ENCODE data around the gene SERPINE2.

The SERPINE2 gene

DNA sequence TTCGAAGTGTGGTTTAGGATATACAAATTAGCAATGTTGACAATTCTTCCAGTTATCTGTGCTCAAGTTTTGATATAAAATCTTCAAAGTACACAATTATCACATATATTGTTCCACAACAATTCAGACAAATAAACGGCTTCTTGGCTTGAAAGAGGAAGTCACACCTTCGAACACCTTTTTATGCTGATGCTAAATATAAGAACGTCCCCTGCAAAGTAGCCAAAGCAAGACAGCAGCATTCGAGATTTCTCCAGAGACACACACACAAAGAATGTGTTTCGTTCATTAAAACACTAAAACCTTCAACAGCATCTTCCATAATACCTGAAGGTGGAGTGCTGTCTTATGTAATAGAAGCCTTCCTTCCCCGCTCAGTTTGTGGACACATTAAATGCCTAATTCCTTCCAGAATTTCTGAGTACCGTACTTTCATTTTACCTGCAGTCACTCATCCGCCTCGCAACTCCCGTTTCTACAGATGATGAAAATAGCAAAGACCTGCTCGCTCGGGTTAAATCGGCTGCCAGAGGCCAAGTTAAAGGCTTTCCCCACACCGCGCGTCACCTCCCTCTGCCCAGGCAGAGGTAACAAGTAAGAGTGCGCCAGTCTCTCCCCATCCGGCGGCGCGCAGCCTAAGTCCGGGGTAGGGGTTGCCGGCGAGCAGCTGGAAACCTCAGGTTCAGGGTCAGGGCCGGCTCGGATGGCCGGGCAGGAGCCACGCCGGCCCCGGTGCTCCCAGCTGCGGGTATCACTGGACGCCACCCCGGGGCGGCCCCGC is 847 bp downstream of the SERPINE2 start:
- H3K4me2 ChIP-seq (ENCODE audit: low read depth, low read length, poor library complexity, severe bottlenecking) = peak overlapping the region; percentile 88
- H2AFZ ChIP-seq (ENCODE audit: low read length) = peak overlapping the region; percentile 72
- peak overlapping the region; percentile 17 for H3K9ac ChIP-seq (ENCODE audit: low read depth, low read length, poor library complexity, severe bottlenecking)
- peak overlapping the region; percentile 83 for H3K4me3 ChIP-seq (ENCODE audit: low read length, poor library complexity, severe bottlenecking)
- no peaks in the 10 kb centered on the region; the same call in 1 of the 2 replicates for H3K79me2 ChIP-seq (ENCODE audit: insufficient read depth, low read length)
- H3K27me3 ChIP-seq (ENCODE audit: insufficient read depth, low read length, poor library complexity, severe bottlenecking) = peaks cover 48% of the 10 kb centered on the region
- no peaks in the 10 kb centered on the region for H3F3A ChIP-seq (ENCODE audit: low read depth)
- TF ChIP-seq EZH2phosphoT487 (IDR thresholded peaks at IDR 0.05; ENCODE audit: borderline replicate concordance) = no peak
- TF ChIP-seq CTCF (conservative IDR thresholded peaks at IDR 0.05; ENCODE audit: low read length) = no peak
- H4K20me1 ChIP-seq (ENCODE audit: insufficient read depth, low read length, poor library complexity, severe bottlenecking) = peaks cover 4% of the 10 kb centered on the region
- H3K4me1 ChIP-seq (ENCODE audit: insufficient read depth, low read length, poor library complexity, severe bottlenecking) = peaks cover 39% of the 10 kb centered on the region
- H3K36me3 ChIP-seq (ENCODE audit: insufficient read depth, low read length) = no peaks in the 10 kb centered on the region
- no peaks in the 10 kb centered on the region for H3K9me2 ChIP-seq (replicated peaks; ENCODE audit: low read depth, low read length)
- H3K9me3 ChIP-seq (ENCODE audit: insufficient read depth, low read depth, low read length) = no peaks in the 10 kb centered on the region

DNA sequence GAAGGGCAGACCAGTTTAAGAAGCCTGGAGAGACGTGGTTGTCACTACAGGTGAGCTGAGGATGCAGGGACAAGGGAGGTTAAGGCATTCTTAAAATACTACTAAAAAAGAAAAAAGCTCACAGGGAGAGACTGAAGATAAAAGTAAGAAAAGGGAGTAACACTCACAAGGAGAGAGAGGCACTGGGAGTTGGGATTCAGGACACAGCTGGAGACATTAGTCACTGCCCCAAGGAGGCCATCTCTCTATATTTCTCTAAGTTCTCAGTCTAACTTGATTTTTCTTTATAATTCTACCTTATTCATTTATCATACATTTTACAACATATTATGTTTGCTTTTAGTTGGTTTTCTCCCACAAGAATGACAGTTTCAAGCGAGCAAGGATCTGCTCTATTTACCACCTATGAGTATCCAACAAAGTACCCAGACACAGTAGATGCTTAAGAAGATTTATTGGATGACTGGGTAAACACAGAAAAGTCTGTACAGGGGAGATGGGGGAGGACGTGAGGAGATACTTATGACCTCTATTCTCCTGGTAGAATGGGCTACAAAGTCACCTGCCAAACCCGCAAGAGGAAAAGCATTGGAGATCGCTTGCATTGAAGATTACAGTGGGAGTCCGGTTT is 2.2 kb downstream of the SERPINE2 start:
- Histone ChIP-seq H4K20me1 (ENCODE audit: insufficient read depth, low read length, poor library complexity, severe bottlenecking) (peaks cover 4% of the 10 kb centered on the region), H3K4me3 (ENCODE audit: low read length, poor library complexity, severe bottlenecking) (peak overlapping the region; percentile 83), H3K36me3 (ENCODE audit: insufficient read depth, low read length) (no peaks in the 10 kb centered on the region), H3K9ac (ENCODE audit: low read depth, low read length, poor library complexity, severe bottlenecking) (no peak overlapping the region), H3K9me2 (replicated peaks; ENCODE audit: low read depth, low read length) (no peaks in the 10 kb centered on the region), H3K9me3 (ENCODE audit: insufficient read depth, low read depth, low read length) (no peaks in the 10 kb centered on the region), H3K79me2 (ENCODE audit: insufficient read depth, low read length) (no peaks in the 10 kb centered on the region; the same call in 1 of the 2 replicates), H3K4me1 (ENCODE audit: insufficient read depth, low read length, poor library complexity, severe bottlenecking) (peaks cover 52% of the 10 kb centered on the region), H3K27me3 (ENCODE audit: insufficient read depth, low read length, poor library complexity, severe bottlenecking) (peaks cover 38% of the 10 kb centered on the region), H3F3A (ENCODE audit: low read depth) (no peaks in the 10 kb centered on the region), H3K4me2 (ENCODE audit: low read depth, low read length, poor library complexity, severe bottlenecking) (peak overlapping the region; percentile 88), H2AFZ (ENCODE audit: low read length) (no peak overlapping the region)
- TF ChIP-seq CTCF (conservative IDR thresholded peaks at IDR 0.05; ENCODE audit: low read length) = no peak
- no peak for TF ChIP-seq EZH2phosphoT487 (IDR thresholded peaks at IDR 0.05; ENCODE audit: borderline replicate concordance)

- H3K36me3 ChIP-seq (ENCODE audit: insufficient read depth, low read length) = no peaks in the 10 kb centered on the region
- H3K4me1 ChIP-seq (ENCODE audit: insufficient read depth, low read length, poor library complexity, severe bottlenecking) = peaks cover 46% of the 10 kb centered on the region
- H3K9me2 ChIP-seq (replicated peaks; ENCODE audit: low read depth, low read length) = no peaks in the 10 kb centered on the region
- H4K20me1 ChIP-seq (ENCODE audit: insufficient read depth, low read length, poor library complexity, severe bottlenecking) = peaks cover 4% of the 10 kb centered on the region
- no peak overlapping the region for H2AFZ ChIP-seq (ENCODE audit: low read length)
- H3K4me3 ChIP-seq (ENCODE audit: low read length, poor library complexity, severe bottlenecking) = no peak overlapping the region
- H3K27me3 ChIP-seq (ENCODE audit: insufficient read depth, low read length, poor library complexity, severe bottlenecking) = peaks cover 18% of the 10 kb centered on the region
- H3K79me2 ChIP-seq (ENCODE audit: insufficient read depth, low read length) = no peaks in the 10 kb centered on the region; the same call in 1 of the 2 replicates
- H3K9me3 ChIP-seq (ENCODE audit: insufficient read depth, low read depth, low read length) = no peaks in the 10 kb centered on the region
- no peak overlapping the region for H3K9ac ChIP-seq (ENCODE audit: low read depth, low read length, poor library complexity, severe bottlenecking)
- TF ChIP-seq EZH2phosphoT487 (IDR thresholded peaks at IDR 0.05; ENCODE audit: borderline replicate concordance) (no peak), CTCF (conservative IDR thresholded peaks at IDR 0.05; ENCODE audit: low read length) (no peak)
- no peaks in the 10 kb centered on the region for H3F3A ChIP-seq (ENCODE audit: low read depth)
- H3K4me2 ChIP-seq (ENCODE audit: low read depth, low read length, poor library complexity, severe bottlenecking) = peak overlapping the region; percentile 14
Measured at GRCh38 chr2:224034017-224034416, 5.1 kb downstream of the SERPINE2 start.
